Activated CD8-positive, alpha-beta memory T cell treated with anti-CD3 and anti-CD28 coated beads for 1 hour (primary cell): ENCODE results near the gene TRAPPC14.
A peak's percentile ranks its signal among the peaks of the same experiment; 100 is the strongest.
"Not testable (repeated sequence)": the region's sequence is repeated elsewhere in the genome, so short reads cannot be mapped to it uniquely, and the experiment has no call there.

Source experiments
- DNase-seq, 2 donors: peaks; one replicate each; pipeline ENCODE4 v3.0.0-alpha.2; 2020; ENCODE audit warnings: low read depth in 1 of 2; ENCODE audit errors: extremely low read depth in 1 of 2

Gene TRAPPC14

GRCh38 chr7:100158229-100159098, at the start of gene TRAPPC14:
TRAPPC14 (minus strand) TSS chr7:100158723; CDS start chr7:100158499, 224 bp downstream.
- peak; percentile 73 to 87 for DNase-seq

- no peak for DNase-seq
These were observed 45.9 kb upstream of the TRAPPC14 start for GRCh38 chr7:100204454-100204853.

- no peak for DNase-seq
These were observed 42.2 kb upstream of the TRAPPC14 start for GRCh38 chr7:100200693-100201092.

- no peak for DNase-seq
These were observed 39.7 kb upstream of the TRAPPC14 start for GRCh38 chr7:100198266-100198665.

GRCh38 chr7:100195901-100196322, 37.4 kb upstream of the TRAPPC14 start:
- DNase-seq, result not testable (repeated sequence)

- no peak for DNase-seq
These were observed 36.7 kb upstream of the TRAPPC14 start for GRCh38 chr7:100195222-100195621.

- no peak for DNase-seq
These were observed 34.4 kb upstream of the TRAPPC14 start for GRCh38 chr7:100192969-100193368.

GRCh38 chr7:100192281-100192862, 33.8 kb upstream of the TRAPPC14 start:
- not testable (repeated sequence) for DNase-seq

GRCh38 chr7:100191775-100192174, 33.3 kb upstream of the TRAPPC14 start:
- DNase-seq, result no peak

GRCh38 chr7:100190048-100190711, 31.7 kb upstream of the TRAPPC14 start:
- DNase-seq, result no peak

GRCh38 chr7:100189061-100189460, 30.5 kb upstream of the TRAPPC14 start:
- DNase-seq, result no peak

GRCh38 chr7:100185726-100186125, 27.2 kb upstream of the TRAPPC14 start:
- DNase-seq, result no peak

- DNase-seq, result not testable (repeated sequence)
These were observed 24.6 kb upstream of the TRAPPC14 start for GRCh38 chr7:100183090-100183489.

- DNase-seq, result not testable (repeated sequence)
These were observed 24.1 kb upstream of the TRAPPC14 start for GRCh38 chr7:100182616-100183015.

- not testable (repeated sequence) for DNase-seq
These were observed 21.6 kb upstream of the TRAPPC14 start for GRCh38 chr7:100180084-100180483.

GRCh38 chr7:100177045-100178001, 18.8 kb upstream of the TRAPPC14 start, which contains the start of the genes GPC2 and STAG3:
GPC2 (minus strand) TSS chr7:100177381; CDS start chr7:100177199, 182 bp downstream.
STAG3 (plus strand) TSS chr7:100177918; CDS start chr7:100180557, 2,639 bp downstream.
- peak; percentile 89 to 94 for DNase-seq

GRCh38 chr7:100176096-100177044, 17.8 kb upstream of the TRAPPC14 start:
- no peak for DNase-seq

GRCh38 chr7:100175296-100175935, 16.9 kb upstream of the TRAPPC14 start:
- no peak for DNase-seq

- DNase-seq, result no peak
These were observed 16.1 kb upstream of the TRAPPC14 start for GRCh38 chr7:100174582-100174981.
